ENCODE results near the gene PCF11. TPM values are rescaled to one million over a fixed set of nuclear protein-coding genes. Genes with fewer than 3 reads are reported as not detected.

The PCF11 gene
- total RNA-seq, 1 experiment from 2014 or later: 41.9 TPM

GRCh38 chr11:83175815-83176214 is 18.9 kb downstream of the PCF11 start:
- Histone ChIP-seq H3K4me1 (ENCODE audit: control insufficient read depth in 1 of 2, insufficient read depth in 2 of 2, low read length in 2 of 2) (no peaks in the 10 kb centered on the region), H3K9me3 (ENCODE audit: control insufficient read depth in 1 of 2, insufficient read depth in 1 of 2, low read depth in 1 of 2, low read length in 2 of 2) (no peaks in the 10 kb centered on the region), H3K4me2 (ENCODE audit: low read length) (no peak overlapping the region), H2AFZ (ENCODE audit: low read depth, low read length, poor library complexity, severe bottlenecking) (no peak overlapping the region), H4K20me1 (ENCODE audit: insufficient read depth) (peaks cover 6% of the 10 kb centered on the region; the same call in 1 of the 2 replicates), H3K79me2 (ENCODE audit: insufficient read depth, low read length) (peaks cover 81% of the 10 kb centered on the region), H3K36me3 (ENCODE audit: control insufficient read depth in 1 of 2, insufficient read depth in 2 of 2, low read length in 2 of 2) (peaks cover 41 to 44% of the 10 kb centered on the region in 2 experiments), H3K27ac (ENCODE audit: low read depth, low read length) (no peak overlapping the region), H3K9ac (ENCODE audit: low read length) (no peak overlapping the region), H3K9me2 (ENCODE audit: insufficient read depth) (no peaks in the 10 kb centered on the region), H3K4me3 (replicated peaks in 1 of 2; ENCODE audit: low read depth in 1 of 2, low read length in 2 of 2) (no peak overlapping the region), H3K27me3 (ENCODE audit: insufficient read depth, low read length) (no peaks in the 10 kb centered on the region)
- RAD21 ChIA-PET (ENCODE audit: low non-redundant PET in 1 of 2, low total read pairs in 2 of 2, uncharacterized antibody in 2 of 2, unreplicated experiment in 2 of 2): no interaction called here
- DNase-seq (ENCODE audit: low read depth, low spot score) (no peak), ATAC-seq (no peak)
- POLR2A ChIA-PET: interaction anchor here (2.4 kb wide), 1 partner anchor 19 kb away, joined by 8 read pairs; the partner anchor contains the start of gene PCF11
- no TSS peak for BruUV-seq (replicated peaks)
- intact Hi-C loops (cut with micrococcal nuclease): no loop called here
- TF ChIP-seq SIN3A (IDR thresholded peaks at IDR 0.05; ENCODE audit: low read depth) (no peak), YY1 (IDR thresholded peaks at IDR 0.05; ENCODE audit: extremely low read depth, insufficient replicate concordance, low read depth, low read length) (no peak), ZFX (IDR thresholded peaks at IDR 0.05) (no peak), JUND (IDR thresholded peaks at IDR 0.05) (no peak), REST (IDR thresholded peaks at IDR 0.05; ENCODE audit: low read depth) (no peak), ATF3 (IDR thresholded peaks at IDR 0.05) (no peak), POLR2A (IDR thresholded peaks at IDR 0.05; ENCODE audit: borderline replicate concordance, extremely low read depth, insufficient read depth, insufficient read length) (no peak), RAD21 (IDR thresholded peaks at IDR 0.05; ENCODE audit: low read depth) (no peak)
- CTCF ChIA-PET: no interaction called here

Data from HCT116 (cell line).